Dendritic cell treated with granulocyte-macrophage colony-stimulating factor and Interleukin-4, amounts not matched to agents 40 ng/mL and 50 ng/mL, for 4 days (primary cell): ENCODE data around the gene ADD2.

Source experiments
- H3K27ac Mint-ChIP-seq: one replicate; pipeline ENCODE4 v1.8.0; 2022; ENCODE audit warnings: mild to moderate bottlenecking, mixed read lengths
- H3K27me3 Mint-ChIP-seq: one replicate; pipeline ENCODE4 v1.8.0; 2022; ENCODE audit warnings: mild to moderate bottlenecking, mixed read lengths
- H3K36me3 Mint-ChIP-seq: one replicate; pipeline ENCODE4 v1.8.0; 2022; ENCODE audit warnings: low read depth, mixed read lengths
- H3K4me1 Mint-ChIP-seq: one replicate; pipeline ENCODE4 v1.8.0; 2022; ENCODE audit warnings: low read depth, mixed read lengths
- H3K4me3 Mint-ChIP-seq: one replicate; pipeline ENCODE4 v1.8.0; 2022; ENCODE audit warnings: mild to moderate bottlenecking, moderate library complexity, mixed read lengths
- H3K9me3 Mint-ChIP-seq: one replicate; pipeline ENCODE4 v1.8.0; 2022; ENCODE audit warnings: mixed read lengths
- intact Hi-C: fragments of 100-400 bp; cut with micrococcal nuclease; formaldehyde crosslinking; loops from one replicate; pipeline ENCODE4 v1.15.0; 2022

Gene ADD2

GRCh38 chr2:70703900-70704549 lies 64.0 kb downstream of the ADD2 start:
- Mint-ChIP-seq H3K4me1 (peaks cover 7% of the 10 kb centered on the region), H3K9me3 (no peaks in the 10 kb centered on the region), H3K4me3 (no peak overlapping the region), H3K27ac (no peak overlapping the region), H3K36me3 (no peaks in the 10 kb centered on the region), H3K27me3 (peaks cover 2% of the 10 kb centered on the region)
- intact Hi-C loops, result no loop called here

GRCh38 chr2:70702711-70703395 lies 65.1 kb downstream of the ADD2 start:
- Mint-ChIP-seq H3K4me1 (no peaks in the 10 kb centered on the region), H3K27ac (no peak overlapping the region), H3K27me3 (peaks cover 2% of the 10 kb centered on the region), H3K4me3 (no peak overlapping the region), H3K9me3 (no peaks in the 10 kb centered on the region), H3K36me3 (no peaks in the 10 kb centered on the region)
- intact Hi-C loops, result no loop called here

- Mint-ChIP-seq H3K27ac (no peak overlapping the region), H3K27me3 (peaks cover 2% of the 10 kb centered on the region), H3K36me3 (no peaks in the 10 kb centered on the region), H3K4me1 (no peaks in the 10 kb centered on the region), H3K9me3 (no peaks in the 10 kb centered on the region), H3K4me3 (no peak overlapping the region)
- intact Hi-C loops, result no loop called here
These were observed 69.2 kb downstream of the ADD2 start for GRCh38 chr2:70698847-70699246.

- no peak overlapping the region for H3K4me3 Mint-ChIP-seq
- no peaks in the 10 kb centered on the region for H3K27me3 Mint-ChIP-seq
- H3K4me1 Mint-ChIP-seq, result no peaks in the 10 kb centered on the region
- H3K36me3 Mint-ChIP-seq, result no peaks in the 10 kb centered on the region
- intact Hi-C loops, result no loop called here
- no peaks in the 10 kb centered on the region for H3K9me3 Mint-ChIP-seq
- H3K27ac Mint-ChIP-seq, result no peak overlapping the region
These were observed 70.2 kb downstream of the ADD2 start for GRCh38 chr2:70697603-70698383.

GRCh38 chr2:70696142-70696541 lies 71.9 kb downstream of the ADD2 start:
- H3K9me3 Mint-ChIP-seq, result no peaks in the 10 kb centered on the region
- H3K4me3 Mint-ChIP-seq, result no peak overlapping the region
- H3K4me1 Mint-ChIP-seq, result no peaks in the 10 kb centered on the region
- intact Hi-C loops, result no loop called here
- no peak overlapping the region for H3K27ac Mint-ChIP-seq
- H3K36me3 Mint-ChIP-seq, result no peaks in the 10 kb centered on the region
- H3K27me3 Mint-ChIP-seq, result no peaks in the 10 kb centered on the region

GRCh38 chr2:70692256-70692655 lies 75.7 kb downstream of the ADD2 start:
- Mint-ChIP-seq H3K36me3 (no peaks in the 10 kb centered on the region), H3K4me3 (no peak overlapping the region), H3K27me3 (no peaks in the 10 kb centered on the region), H3K27ac (no peak overlapping the region), H3K9me3 (no peaks in the 10 kb centered on the region), H3K4me1 (peaks cover 3% of the 10 kb centered on the region)
- intact Hi-C loops, result no loop called here

GRCh38 chr2:70691497-70692140 lies 76.4 kb downstream of the ADD2 start:
- Mint-ChIP-seq H3K4me1 (peaks cover 10% of the 10 kb centered on the region), H3K27me3 (no peaks in the 10 kb centered on the region), H3K27ac (no peak overlapping the region), H3K4me3 (no peak overlapping the region), H3K9me3 (no peaks in the 10 kb centered on the region), H3K36me3 (no peaks in the 10 kb centered on the region)
- intact Hi-C loops, result no loop called here

GRCh38 chr2:70690846-70691245 lies 77.2 kb downstream of the ADD2 start:
- Mint-ChIP-seq H3K4me3 (no peak overlapping the region), H3K4me1 (peaks cover 17% of the 10 kb centered on the region), H3K36me3 (no peaks in the 10 kb centered on the region), H3K27me3 (peaks cover 3% of the 10 kb centered on the region), H3K9me3 (no peaks in the 10 kb centered on the region), H3K27ac (no peak overlapping the region)
- intact Hi-C loops, result no loop called here

- Mint-ChIP-seq H3K27ac (no peak overlapping the region), H3K27me3 (peaks cover 3% of the 10 kb centered on the region), H3K4me1 (peaks cover 17% of the 10 kb centered on the region), H3K36me3 (no peaks in the 10 kb centered on the region), H3K4me3 (no peak overlapping the region), H3K9me3 (no peaks in the 10 kb centered on the region)
- intact Hi-C loops, result loop anchor here (10.0 kb wide), 1 partner anchor 96 kb away; no protein-coding TSS in a partner anchor
These were observed 79.6 kb downstream of the ADD2 start for GRCh38 chr2:70688427-70688826.

GRCh38 chr2:70687461-70687795 lies 80.6 kb downstream of the ADD2 start:
- Mint-ChIP-seq H3K27ac (peak overlapping the region; percentile 24), H3K27me3 (peaks cover 3% of the 10 kb centered on the region), H3K36me3 (no peaks in the 10 kb centered on the region), H3K9me3 (no peaks in the 10 kb centered on the region), H3K4me3 (no peak overlapping the region), H3K4me1 (peaks cover 17% of the 10 kb centered on the region)
- intact Hi-C loops, result loop anchor here (10.0 kb wide), 1 partner anchor 97 kb away; no protein-coding TSS in a partner anchor

- Mint-ChIP-seq H3K27ac (peak overlapping the region; percentile 24), H3K4me1 (peaks cover 17% of the 10 kb centered on the region), H3K4me3 (no peak overlapping the region), H3K9me3 (no peaks in the 10 kb centered on the region), H3K27me3 (peaks cover 3% of the 10 kb centered on the region), H3K36me3 (no peaks in the 10 kb centered on the region)
- intact Hi-C loops, result loop anchor here (10.0 kb wide), 1 partner anchor 98 kb away; no protein-coding TSS in a partner anchor
These were observed 81.2 kb downstream of the ADD2 start for GRCh38 chr2:70686577-70687460.

- Mint-ChIP-seq H3K36me3 (no peaks in the 10 kb centered on the region), H3K9me3 (no peaks in the 10 kb centered on the region), H3K4me3 (no peak overlapping the region), H3K27me3 (peaks cover 3% of the 10 kb centered on the region), H3K27ac (no peak overlapping the region), H3K4me1 (peaks cover 17% of the 10 kb centered on the region)
- intact Hi-C loops, result loop anchor here (10.0 kb wide), 1 partner anchor 99 kb away; no protein-coding TSS in a partner anchor
These were observed 82.2 kb downstream of the ADD2 start for GRCh38 chr2:70685771-70686171.
